ENCODE results near the gene TRIM3. TPM values are rescaled to one million over a fixed set of nuclear protein-coding genes. Genes with fewer than 3 reads are reported as not detected.

Gene TRIM3
- total RNA-seq, 1 donor from 2014 or later = 18.4 TPM

DNA sequence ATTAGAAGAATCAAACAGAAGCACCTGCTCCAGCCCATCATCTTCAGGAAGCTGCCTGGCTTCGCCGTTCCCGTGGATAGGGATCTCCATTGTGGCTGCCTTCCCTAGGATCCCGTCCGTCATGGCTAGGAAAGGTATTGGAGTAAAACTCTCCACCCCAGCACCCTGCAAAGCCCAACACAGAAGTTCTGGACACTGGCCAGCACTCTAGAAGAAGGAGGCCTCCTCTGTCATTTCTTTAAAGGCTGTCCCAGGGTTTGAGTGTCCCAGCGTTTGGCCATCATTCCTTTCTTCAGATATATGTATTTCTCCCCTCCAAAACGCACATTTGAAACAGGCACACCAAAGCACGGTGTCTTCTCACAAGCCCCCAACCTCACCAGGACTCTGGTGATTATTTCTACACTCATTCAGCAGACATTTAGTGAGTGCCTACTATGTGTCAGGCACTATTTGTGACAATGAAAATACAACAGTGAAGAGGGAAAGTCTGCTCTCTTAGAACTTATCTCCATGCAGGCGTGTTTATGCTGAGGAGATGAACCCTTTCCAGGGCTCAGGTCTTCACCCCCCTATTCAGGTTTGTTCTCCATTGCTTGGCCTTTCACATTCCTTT lies 6.7 kb upstream of the TRIM3 start:
- DNase-seq = no peak

DNA sequence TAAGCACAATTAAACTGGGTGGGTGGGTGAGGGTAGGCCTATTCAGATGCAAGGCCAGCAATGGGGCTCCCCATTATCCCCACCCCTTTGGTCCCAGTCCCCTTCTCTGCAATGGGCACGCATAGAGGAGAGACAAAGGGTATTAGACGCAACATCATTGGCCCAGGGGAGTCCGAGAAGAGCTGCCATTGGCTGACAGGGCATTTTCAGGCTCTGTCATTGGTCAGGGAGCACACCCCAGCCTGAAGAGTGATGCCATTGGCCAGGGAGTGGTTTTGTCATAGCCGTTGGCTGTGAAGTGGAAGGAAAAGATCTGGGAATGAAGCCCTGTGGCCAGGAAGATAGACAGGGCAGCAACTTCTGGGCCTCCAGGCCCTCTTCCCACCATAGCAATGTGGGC lies 2.8 kb upstream of the TRIM3 start:
- DNase-seq = no peak

DNA sequence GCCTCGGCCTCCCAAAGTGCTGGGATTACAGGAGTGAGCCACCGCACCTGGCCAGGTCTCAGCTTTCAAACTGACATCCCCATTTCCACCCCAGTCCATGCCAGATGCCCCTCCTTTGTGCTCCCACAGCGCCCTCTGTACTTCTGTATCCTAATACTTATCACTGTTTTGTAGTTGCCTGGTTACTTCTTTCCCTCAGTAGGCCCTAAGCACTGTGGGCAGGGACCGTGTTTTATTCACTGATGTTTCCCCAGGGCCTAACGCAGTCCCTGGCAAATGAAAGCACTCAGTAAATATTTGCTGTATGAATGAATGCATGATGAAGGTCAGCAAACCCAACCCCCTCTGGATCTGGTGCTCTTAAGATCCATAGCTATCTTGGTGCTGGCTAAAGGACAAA lies 2.2 kb upstream of the TRIM3 start:
- no peak for DNase-seq

DNA sequence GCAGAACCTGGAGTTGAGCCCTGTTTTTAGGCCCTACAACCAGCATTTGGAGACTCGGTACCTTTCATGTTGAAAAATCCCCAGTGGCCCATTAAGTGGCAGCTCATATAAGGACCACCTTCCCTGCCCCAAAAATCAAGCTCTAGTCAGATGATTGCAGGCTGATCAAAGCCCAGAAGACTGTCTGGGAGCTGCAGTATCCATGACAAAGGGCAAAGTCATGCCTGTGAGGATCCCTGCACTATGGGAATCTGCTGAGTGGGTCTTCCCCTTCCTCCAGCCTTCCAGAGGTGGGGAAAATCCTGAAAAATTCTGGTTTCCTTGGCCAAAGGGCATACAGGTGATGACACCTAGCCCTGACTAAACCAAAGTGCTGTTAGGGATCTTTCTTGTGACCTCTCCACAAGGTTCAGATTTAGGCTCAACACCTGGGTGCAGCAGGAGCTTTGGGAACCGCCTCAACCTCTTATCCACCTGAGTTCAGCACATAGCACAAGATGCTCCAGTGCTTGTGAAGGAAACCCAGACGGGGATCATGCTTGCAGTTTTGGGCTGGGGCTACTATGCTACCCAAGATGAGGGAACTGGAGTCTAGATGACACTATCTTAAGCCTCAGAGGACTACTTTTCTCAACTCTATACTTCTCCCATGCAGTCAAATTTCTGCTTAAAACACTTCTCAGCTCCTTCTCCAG lies 1.2 kb upstream of the TRIM3 start:
- no peak for DNase-seq

DNA sequence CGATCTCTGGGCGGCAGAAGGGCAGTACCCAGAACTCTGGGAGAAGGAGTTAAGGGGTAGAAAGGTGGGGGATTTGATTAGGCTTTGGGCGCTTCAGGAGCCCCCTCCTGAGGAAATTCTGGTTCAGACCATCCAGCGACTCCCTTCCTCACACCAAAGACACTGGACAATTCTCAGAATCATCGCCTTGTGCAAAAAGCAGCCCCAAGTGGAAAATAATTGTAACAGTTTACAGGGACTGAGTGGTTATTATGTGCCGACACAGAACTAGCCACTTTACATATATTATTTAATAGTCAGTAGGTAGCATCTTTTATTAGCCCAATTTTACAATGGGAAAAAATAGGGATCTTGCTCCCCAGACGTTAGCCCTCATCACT lies 662 bp upstream of the TRIM3 start:
- no peak for DNase-seq

DNA sequence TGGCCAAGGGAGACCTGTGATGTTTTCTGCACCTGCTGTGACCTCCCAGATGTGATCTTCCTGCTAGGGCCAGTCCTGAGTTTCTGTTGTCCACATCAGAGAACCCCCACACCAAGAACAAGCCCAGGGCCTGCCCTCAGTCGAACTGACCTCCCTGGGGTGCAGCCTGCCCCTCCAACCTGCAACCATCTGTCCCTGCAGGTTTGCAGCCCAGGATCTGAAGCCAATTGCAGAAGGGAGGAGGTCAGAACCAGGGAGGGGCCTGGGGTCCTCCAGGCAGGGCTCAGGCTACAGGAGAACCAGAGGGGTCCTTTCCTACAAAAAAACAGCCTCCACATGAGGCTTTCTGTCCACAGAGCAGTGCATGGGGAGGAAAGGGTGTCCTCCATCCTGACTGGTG lies 807 bp downstream of the TRIM3 start:
- DNase-seq = no peak

DNA sequence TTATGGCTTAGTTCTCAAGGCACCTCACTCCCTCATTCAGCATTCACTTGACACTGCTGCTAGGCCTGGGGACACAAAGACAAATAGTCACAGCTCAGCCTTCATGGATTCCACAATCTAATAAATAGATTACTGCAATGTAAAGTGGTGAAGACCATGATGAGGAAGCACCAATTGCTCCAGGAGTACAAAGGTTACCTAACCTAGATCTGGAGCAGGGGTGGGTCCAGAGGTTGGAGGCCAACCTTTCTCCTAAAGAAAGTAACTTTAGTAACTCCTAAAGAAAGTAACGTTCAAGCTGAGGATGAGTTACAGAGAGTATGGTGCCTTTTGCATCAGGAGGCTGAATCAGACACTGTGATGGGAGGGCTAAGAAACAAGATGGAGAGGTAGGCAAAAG lies 4.1 kb downstream of the TRIM3 start:
- no peak for DNase-seq

DNA sequence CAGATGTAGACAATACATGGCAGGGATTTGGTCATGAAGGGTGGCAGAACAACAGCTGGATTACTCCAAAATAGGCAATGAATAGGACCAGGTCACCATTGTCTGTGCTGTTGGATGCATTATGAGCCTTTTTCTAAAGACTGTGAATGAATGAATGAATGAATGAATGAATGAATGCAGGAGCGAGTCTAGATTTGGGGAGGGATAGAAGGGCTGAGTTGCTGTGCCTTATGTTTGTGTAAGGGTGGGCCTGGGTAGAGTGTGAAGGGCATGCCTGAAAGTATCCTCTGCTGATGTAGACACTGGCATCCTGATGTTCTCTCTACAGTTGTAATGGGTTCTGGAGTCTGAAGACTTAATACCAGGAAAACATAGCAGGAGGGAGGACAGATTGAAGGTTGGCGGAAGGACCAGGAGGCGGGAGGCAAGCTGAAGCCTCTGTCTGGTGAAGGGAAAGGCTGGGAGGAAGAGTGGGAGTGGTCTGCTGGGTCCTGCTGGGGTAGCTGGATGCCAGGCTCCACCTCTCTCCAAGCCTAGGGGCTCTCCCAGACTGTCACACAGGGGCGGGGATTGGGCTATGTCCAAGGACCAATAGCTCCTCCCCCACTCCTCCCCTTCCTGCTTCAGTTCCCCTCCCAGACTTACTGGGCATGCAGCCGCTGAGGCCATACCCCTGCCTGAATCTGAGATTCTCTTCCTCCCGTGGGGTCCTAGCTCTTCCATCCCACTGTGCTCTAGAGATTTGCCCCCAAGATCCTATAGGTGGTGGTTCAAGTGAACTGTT lies 4.8 kb downstream of the TRIM3 start:
- peak; percentile 94 for DNase-seq

DNA sequence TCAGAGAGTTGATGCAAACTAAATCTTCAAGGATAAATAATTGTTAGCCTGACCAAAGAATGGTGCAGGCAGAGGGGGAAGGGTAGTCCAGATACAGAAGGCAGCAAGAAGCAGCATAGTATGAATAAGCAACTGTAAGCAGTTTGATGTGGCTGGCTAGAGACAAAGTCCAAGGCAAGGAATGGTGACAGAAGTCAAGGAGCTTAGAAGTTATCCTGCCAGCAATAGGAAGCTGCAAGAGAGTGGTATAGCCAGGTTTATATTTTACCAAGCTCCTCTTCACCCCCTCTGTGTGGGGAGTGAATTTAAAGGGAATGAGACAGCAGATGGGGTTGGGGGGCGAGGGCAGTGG lies 14.7 kb downstream of the TRIM3 start:
- DNase-seq = no peak

DNA sequence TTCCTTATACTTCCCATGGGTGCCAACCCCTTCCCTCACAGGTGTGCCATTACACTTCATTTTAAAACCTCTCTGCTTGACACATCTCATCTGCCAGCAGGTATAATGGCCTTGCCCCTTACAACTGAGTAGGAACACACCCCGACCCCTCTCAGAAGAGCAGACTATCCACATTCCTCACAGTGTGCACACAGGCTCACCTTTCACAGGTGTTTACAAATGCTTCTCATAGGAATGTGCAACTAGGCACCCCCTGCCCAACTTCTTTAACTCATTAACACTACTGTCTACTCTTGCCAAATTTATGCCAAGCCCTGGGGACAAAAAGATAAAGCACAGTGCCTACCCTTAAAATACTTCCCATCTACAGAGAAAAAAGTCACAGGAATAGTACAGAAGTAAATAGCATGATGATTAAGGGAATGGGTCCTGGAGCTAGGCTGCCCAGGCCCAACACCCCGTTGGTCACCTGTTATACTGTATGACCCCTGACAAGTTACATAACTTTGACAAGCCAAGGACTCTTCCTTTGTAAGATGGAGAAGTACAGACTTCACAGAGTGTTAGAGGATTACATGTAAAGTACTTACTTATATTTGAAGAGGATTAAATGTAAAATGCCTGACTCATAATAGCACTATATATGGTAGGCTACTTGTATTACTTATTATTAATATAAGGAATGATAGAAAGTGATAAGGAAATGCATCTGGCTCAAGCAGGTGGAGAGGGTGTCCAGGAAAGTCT lies 15.2 kb downstream of the TRIM3 start:
- no peak for DNase-seq

DNA sequence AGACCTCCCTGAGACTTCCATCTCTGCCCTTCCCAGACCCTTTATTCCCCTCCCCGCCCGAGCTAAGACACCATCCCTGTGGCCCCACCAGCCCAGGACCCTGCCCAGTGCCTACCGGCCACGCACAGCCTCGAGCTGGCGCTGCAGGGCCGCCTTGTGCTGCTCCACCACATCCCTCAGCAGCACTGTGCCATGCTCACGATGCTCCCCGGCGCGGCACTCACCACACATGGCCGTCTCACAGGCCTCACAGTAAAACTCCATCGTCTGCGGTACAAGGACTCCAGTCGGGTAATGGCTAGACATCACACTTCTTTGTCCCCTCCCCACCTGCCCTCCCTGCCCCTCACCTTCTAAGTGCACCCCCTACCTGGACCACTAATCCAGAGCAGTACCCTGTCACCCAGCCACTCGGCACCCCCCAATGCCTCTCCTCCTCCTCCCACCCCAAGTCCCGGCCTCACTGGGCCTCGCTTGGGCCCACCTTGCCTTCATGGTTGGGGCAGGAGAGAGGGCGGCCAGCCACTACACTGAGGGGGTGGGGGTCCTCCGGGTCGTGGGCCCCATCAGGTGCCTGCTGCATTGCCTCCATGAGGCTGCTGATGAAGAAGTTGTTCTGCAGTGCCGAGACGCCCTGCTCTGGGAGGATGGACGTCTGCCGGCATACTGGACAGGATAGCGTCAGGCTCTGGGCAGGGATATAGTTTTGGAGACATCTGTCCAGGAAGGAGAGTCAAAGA lies 16.0 kb downstream of the TRIM3 start:
- no peak for DNase-seq

DNA sequence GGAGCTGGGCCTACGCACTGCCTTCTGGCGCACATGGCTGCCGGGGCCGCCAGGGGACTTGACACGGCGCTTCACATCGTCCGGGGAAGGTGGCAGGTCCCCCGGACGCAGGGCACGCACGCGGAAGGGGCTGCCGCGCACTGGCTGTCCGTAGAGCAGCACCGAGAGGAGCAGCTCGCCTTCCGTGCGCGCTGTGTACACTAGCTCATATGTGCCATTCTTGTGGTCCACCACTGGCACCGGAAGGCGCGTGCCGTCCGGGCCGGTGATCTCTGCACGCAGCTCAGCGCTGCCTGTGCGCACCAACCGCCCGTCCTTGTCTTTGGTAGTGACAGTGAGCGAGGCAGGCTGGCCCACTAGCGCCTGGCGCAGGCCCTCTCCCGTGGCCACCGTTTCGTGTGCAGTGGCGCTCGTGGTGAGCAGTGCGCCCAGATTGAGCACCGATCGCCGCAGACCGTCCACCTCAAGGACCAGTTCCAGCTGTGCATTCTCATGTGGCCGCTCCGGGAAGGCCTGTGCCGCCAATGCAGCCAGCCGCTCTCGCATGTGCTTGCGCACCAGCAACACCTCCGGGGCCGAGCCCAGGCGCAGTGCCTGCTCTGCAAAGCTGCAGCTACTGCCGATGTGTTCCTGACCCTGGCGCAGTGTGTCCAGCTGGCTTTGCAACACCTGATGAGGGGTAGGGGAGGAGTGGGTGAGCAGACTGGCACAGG lies 17.2 kb downstream of the TRIM3 start:
- DNase-seq = no peak

DNA sequence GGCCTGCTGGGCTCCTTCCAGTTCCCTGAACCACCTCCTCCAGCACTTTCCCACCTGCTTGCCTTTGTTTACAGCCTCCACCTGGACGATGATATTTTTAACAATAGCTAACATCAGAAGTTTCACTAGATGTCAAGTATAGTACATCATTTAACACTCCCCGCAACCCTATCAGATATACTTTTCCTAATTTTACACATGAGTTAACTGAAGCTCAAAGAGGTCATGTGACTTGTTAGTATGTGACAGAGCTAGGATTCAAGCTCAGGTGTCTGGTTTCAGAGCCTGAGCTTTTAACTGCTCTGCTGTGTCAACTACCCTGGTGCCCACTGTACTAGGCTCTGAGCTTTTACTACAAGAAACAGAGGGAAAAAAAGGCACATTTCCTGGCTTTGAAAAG lies 18.7 kb downstream of the TRIM3 start:
- DNase-seq = no peak

DNA sequence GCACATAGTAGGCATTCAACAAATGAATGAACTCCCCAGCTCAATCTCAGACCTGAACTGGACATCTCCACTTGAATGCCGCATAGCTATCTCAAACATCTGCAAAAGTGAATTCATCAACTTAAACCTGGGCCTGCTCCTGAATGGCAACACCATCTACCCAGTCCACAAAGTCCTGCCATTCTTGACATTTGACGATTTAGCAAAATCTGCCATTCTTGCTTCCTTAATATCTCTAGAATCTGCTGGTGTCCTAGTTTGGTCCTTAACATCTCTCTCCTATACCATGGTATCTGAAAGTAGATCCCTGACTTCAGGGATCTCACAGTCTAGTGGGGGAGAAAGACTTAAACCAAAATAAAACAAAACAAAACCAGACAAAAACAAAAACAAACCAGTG lies 20.6 kb downstream of the TRIM3 start:
- DNase-seq = no peak

DNA sequence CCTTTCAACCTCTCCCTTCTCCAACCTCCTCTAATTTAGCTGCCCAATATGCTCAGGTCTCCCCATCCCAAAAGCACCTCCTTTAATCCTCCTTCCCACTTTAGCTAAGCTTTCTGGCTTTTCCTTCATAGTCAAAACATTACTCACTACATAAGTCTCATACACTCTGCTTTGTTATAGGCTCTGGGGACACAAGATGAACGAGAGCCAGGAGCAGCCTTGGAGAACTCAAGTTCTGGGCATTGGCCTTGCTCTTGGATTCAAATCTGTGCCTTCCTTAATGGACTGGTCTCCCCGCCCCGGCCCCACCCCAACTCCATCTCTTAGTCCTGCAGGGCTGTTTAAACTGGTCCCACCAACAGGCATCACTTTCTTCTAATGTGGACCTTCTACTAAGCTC lies 21.5 kb downstream of the TRIM3 start:
- DNase-seq = no peak

DNA sequence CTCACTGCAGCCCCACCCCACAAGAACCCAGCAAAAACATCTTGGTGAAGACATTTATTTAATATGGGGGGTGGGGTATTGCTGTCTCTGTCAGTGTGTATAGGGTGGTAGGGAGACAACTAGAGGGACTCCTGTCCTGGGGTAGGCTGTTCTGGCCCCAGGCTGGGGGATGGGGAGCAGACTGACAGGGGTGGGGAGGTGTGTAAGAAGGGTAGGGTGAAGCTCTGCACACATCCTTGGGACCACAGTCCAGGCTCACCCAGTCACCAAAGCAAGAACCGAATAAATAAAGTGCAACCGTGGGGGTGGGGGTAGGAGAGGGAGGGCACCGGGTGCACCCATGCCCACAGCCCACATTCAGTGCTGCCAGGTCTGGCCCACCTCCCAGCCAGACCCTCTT lies 25.2 kb downstream of the TRIM3 start:
- no peak for DNase-seq

DNA sequence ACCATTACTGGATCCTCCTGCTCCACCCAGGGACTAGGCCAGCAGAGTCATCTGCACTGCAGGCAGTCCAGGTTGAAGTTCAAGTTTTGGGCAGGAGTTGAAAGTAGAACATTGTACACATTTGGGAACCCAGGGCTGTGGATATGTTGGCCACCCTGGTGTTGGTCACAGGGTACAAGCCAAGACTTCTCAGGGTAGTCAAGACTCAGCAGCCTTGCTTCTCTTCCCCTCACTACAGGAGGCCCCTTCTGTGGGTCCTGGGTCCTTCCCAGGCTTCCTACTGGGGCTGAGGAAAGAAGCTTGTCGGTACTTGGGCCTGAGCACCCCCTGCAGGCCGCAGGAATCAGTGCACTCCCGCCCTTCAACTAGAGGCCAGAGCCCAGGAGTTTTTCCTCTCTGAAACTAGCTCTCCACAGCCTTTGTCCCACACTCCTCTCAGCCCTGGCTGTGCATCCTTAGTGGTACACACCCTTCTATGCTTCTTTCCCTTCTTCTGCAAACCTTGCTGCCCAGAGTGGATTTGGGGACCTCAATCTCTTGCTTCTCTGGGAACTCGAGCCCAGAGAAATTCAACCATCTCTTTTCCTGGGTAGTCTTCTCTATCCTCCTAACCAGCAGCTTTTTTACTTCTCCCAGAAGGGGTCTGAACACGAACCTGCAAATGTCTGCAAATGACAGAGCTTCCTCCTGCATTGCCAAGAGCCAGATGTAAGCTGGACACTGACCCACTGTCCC lies 30.3 kb downstream of the TRIM3 start:
- DNase-seq = peak; percentile 74

DNA sequence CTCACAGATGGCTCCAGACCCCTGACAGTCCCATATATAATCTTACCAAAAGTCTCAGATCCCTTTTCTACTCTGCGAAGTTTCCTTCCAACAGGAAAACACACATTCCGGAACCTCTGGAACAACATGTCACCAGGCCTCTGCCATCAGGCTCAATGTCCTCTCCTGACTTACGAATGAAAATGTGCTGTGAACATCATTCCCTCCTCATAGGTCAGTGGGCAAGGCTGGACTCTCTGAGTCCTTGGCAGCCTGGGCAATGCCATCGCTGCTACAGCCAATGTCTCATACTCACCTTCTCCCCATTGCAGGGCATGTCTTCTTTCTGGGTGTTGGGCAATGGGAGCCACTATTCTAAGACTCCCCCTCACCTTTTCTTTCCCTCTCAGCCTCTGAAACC lies 31.3 kb downstream of the TRIM3 start:
- no peak for DNase-seq

DNA sequence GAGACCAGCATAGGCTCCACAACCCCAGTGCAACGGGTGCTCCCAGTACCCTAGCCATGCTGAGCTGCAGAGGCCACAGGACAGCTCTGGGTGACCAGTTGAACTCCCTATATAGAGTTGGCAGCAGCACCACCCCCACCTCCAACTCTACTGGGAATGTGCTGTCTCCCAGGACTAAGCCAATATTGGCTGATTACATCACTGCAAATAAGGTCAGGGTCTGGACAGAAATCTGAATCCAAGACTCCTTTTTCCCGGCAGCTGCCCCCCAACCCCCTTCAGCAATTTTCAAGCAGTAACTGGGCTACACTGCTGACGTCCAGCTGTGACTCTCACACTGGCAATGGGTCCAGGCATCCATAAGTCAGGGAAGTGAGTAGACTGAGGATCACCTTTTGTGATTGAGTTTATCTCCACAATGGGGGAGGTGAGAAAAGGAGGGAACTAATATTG lies 32.8 kb downstream of the TRIM3 start, which contains the start of gene HPX:
Gene HPX (minus strand): TSS at position 82 of the 453 bp plus-strand sequence. CDS start 24 bp downstream, at position 58.
- no peak for DNase-seq

DNA sequence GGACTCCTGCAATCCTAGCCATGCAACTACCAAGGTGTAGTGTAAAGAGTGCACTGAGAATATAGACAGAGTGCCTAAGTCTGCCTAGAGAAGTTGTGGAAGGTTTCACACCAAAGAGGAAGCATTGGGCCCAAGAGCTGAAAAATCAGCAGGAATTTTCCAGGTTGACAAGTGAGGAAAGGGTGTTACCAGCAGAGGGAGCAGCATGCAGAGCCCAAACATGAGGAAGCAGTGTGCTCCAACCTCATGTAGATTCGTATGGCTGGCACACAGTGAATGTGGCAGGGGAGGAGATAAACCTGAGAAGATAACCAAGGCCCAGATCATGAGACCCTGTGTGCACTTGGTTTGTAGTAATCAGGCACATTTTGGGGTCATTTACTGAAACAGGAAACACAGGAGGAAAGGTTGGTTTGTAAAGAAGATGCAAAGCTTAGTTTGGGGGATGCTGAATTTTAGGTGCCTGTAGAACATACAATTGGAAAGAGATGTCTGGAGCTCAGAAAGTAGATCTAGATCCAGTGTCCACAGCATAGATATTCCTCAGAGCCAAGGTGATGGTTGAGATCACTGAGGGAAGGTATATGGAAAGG lies 34.7 kb downstream of the TRIM3 start:
- peak; percentile 79 for DNase-seq

DNA sequence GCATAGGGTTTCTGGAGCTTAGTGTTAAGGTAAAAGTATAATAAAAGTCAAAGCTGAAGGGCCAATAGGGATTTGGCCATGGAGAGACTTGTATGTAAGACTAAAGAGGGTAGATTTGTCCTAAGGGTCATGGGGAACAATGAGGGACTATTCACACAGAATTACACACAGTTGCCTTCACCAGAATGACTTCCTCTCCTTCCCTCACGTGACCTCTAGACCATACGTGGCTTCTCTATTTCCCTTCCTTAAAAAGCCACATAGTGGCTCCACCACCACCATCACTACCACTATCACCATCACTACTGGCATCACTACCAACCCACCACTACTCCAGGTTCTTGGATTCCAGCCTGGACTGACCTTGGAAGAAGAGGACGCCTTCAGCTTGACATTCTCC lies 35.7 kb downstream of the TRIM3 start:
- no peak for DNase-seq

Measured in dermis blood vessel endothelial cell (primary cell).